Measurements from ENCODE around the gene C19orf44. TPM values are rescaled to one million over a fixed set of nuclear protein-coding genes. Genes with fewer than 3 reads are reported as not detected.
"Not testable (repeated sequence)": the region's sequence is repeated elsewhere in the genome, so short reads cannot be mapped to it uniquely, and the experiment has no call there.

C19orf44 gene
- total RNA-seq, 1 donor from 2014 or later: 3.2 TPM

GRCh38 chr19:16497837-16498236 is 1.6 kb downstream of the C19orf44 start:
- no peak overlapping the region for H3K27ac Mint-ChIP-seq (ENCODE audit: unreplicated experiment)

GRCh38 chr19:16504271-16504670 is 8.1 kb downstream of the C19orf44 start:
- H3K4me3 Mint-ChIP-seq (ENCODE audit: unreplicated experiment): no peak overlapping the region
- H3K4me1 Mint-ChIP-seq (ENCODE audit: low read depth): peaks cover 1% of the 10 kb centered on the region
- no peak overlapping the region for H3K27ac Mint-ChIP-seq (ENCODE audit: unreplicated experiment)
- H3K9me3 Mint-ChIP-seq (ENCODE audit: low read depth): no peaks in the 10 kb centered on the region
- peaks cover 12% of the 10 kb centered on the region for H3K36me3 Mint-ChIP-seq (ENCODE audit: low read depth)
- DNase-seq (ENCODE audit: low spot score): no peak
- H3K27me3 Mint-ChIP-seq (ENCODE audit: low read depth): no peaks in the 10 kb centered on the region
- TF ChIP-seq CTCF (IDR thresholded peaks at IDR 0.05): no peak

More at GRCh38 chr19:16497837-16498236, 1.6 kb downstream of the C19orf44 start:
- H3K9me3 Mint-ChIP-seq (ENCODE audit: low read depth): no peaks in the 10 kb centered on the region
- DNase-seq (ENCODE audit: low spot score): no peak
- H3K4me3 Mint-ChIP-seq (ENCODE audit: unreplicated experiment): no peak overlapping the region
- no peak for TF ChIP-seq CTCF (IDR thresholded peaks at IDR 0.05)
- no peaks in the 10 kb centered on the region for H3K27me3 Mint-ChIP-seq (ENCODE audit: low read depth)
- H3K36me3 Mint-ChIP-seq (ENCODE audit: low read depth): peaks cover 4% of the 10 kb centered on the region
- peaks cover 22% of the 10 kb centered on the region for H3K4me1 Mint-ChIP-seq (ENCODE audit: low read depth)

- H3K4me3 Mint-ChIP-seq (ENCODE audit: unreplicated experiment); H3K27me3 Mint-ChIP-seq (ENCODE audit: low read depth); H3K9me3 Mint-ChIP-seq (ENCODE audit: low read depth); H3K27ac Mint-ChIP-seq (ENCODE audit: unreplicated experiment); H3K4me1 Mint-ChIP-seq (ENCODE audit: low read depth); DNase-seq (ENCODE audit: low spot score): not testable (repeated sequence)
- peaks cover 12% of the 10 kb centered on the region for H3K36me3 Mint-ChIP-seq (ENCODE audit: low read depth)
Measured at GRCh38 chr19:16506161-16506560, 10.0 kb downstream of the C19orf44 start.

- Mint-ChIP-seq H3K36me3 (ENCODE audit: low read depth) (peaks cover 10% of the 10 kb centered on the region), H3K4me3 (ENCODE audit: unreplicated experiment) (no peak overlapping the region), H3K4me1 (ENCODE audit: low read depth) (peaks cover 7% of the 10 kb centered on the region), H3K27ac (ENCODE audit: unreplicated experiment) (no peak overlapping the region), H3K27me3 (ENCODE audit: low read depth) (no peaks in the 10 kb centered on the region), H3K9me3 (ENCODE audit: low read depth) (no peaks in the 10 kb centered on the region)
- no peak for DNase-seq (ENCODE audit: low spot score)
- no peak for TF ChIP-seq CTCF (IDR thresholded peaks at IDR 0.05)
Measured at GRCh38 chr19:16506961-16507360, 10.8 kb downstream of the C19orf44 start.

GRCh38 chr19:16508546-16508945 is 12.4 kb downstream of the C19orf44 start:
- no peaks in the 10 kb centered on the region for H3K27me3 Mint-ChIP-seq (ENCODE audit: low read depth)
- TF ChIP-seq CTCF (IDR thresholded peaks at IDR 0.05): no peak
- H3K36me3 Mint-ChIP-seq (ENCODE audit: low read depth): peaks cover 8% of the 10 kb centered on the region
- H3K4me1 Mint-ChIP-seq (ENCODE audit: low read depth): peaks cover 7% of the 10 kb centered on the region
- H3K27ac Mint-ChIP-seq (ENCODE audit: unreplicated experiment): no peak overlapping the region
- H3K9me3 Mint-ChIP-seq (ENCODE audit: low read depth): no peaks in the 10 kb centered on the region
- no peak overlapping the region for H3K4me3 Mint-ChIP-seq (ENCODE audit: unreplicated experiment)
- no peak for DNase-seq (ENCODE audit: low spot score)
